ENCODE results near the gene MRPS11.
"Not testable (repeated sequence)": the region's sequence is repeated elsewhere in the genome, so short reads cannot be mapped to it uniquely, and the experiment has no call there.

DNA sequence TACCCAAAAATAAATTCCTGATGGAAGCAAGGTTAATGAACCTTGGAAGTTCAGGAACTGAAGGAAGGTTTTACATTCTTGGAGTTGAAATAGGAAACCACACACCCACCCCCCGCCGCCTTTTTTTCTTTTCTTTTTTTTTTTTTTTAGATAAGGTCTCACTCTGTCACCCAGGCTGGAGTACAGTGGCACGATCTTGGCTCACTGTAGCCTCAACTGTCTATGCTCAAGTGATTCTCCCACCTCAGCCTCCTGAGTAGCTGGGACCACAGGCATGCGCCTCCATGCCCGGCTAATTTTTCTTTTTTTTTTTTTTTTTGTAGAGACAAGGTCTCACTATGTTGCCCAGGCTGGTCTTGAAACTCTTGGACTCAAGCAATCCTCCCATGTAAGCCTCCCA, 33.4 kb upstream of the MRPS11 start:
- TF ChIP-seq, protein P1, sequence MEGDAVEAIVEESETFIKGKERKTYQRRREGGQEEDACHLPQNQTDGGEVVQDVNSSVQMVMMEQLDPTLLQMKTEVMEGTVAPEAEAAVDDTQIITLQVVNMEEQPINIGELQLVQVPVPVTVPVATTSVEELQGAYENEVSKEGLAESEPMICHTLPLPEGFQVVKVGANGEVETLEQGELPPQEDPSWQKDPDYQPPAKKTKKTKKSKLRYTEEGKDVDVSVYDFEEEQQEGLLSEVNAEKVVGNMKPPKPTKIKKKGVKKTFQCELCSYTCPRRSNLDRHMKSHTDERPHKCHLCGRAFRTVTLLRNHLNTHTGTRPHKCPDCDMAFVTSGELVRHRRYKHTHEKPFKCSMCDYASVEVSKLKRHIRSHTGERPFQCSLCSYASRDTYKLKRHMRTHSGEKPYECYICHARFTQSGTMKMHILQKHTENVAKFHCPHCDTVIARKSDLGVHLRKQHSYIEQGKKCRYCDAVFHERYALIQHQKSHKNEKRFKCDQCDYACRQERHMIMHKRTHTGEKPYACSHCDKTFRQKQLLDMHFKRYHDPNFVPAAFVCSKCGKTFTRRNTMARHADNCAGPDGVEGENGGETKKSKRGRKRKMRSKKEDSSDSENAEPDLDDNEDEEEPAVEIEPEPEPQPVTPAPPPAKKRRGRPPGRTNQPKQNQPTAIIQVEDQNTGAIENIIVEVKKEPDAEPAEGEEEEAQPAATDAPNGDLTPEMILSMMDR (IDR thresholded peaks at IDR 0.05) = not testable (repeated sequence)
- not testable (repeated sequence) for TF ChIP-seq POLR2A (IDR thresholded peaks at IDR 0.05)
